H9 (cell line): ENCODE measurements around the gene RNF220. TPM values are rescaled to one million over a fixed set of nuclear protein-coding genes. Genes with fewer than 3 reads are reported as not detected.

Experiments
- DNase-seq: peaks from one replicate; pipeline ENCODE4 v3.0.0-alpha.2; 2017
- H2AFZ ChIP-seq: one replicate; pipeline ENCODE4 v1.6.1; 2013; ENCODE audit warnings: mild to moderate bottlenecking, low read length, control low read depth, moderate library complexity
- H2AK5ac ChIP-seq: 2 replicates; pipeline ENCODE4 v1.6.1; 2013; ENCODE audit warnings: low read length, control low read depth, mixed read lengths; ENCODE audit not compliant: insufficient read length
- H2BK120ac ChIP-seq: one replicate; pipeline ENCODE4 v1.6.1; 2013; ENCODE audit warnings: low read depth, mild to moderate bottlenecking, low read length, control low read depth, inconsistent platforms; ENCODE audit not compliant: poor library complexity, severe bottlenecking
- H2BK12ac ChIP-seq: 2 replicates; pipeline ENCODE4 v1.6.1; 2013; ENCODE audit warnings: low read length, control low read depth, mixed read lengths, low read depth; ENCODE audit not compliant: insufficient read length
- H2BK15ac ChIP-seq: 2 replicates; pipeline ENCODE4 v1.6.1; 2013; ENCODE audit warnings: low read depth, low read length, control low read depth
- H2BK20ac ChIP-seq: one replicate; pipeline ENCODE4 v1.6.1; 2013; ENCODE audit warnings: low read depth, mild to moderate bottlenecking, low read length, control low read depth, inconsistent platforms; ENCODE audit not compliant: poor library complexity, severe bottlenecking
- H2BK5ac ChIP-seq: 2 replicates; pipeline ENCODE4 v1.6.1; 2013; ENCODE audit warnings: low read length, control low read depth, mixed read lengths; ENCODE audit not compliant: insufficient read length
- H3K14ac ChIP-seq: 2 replicates; pipeline ENCODE4 v1.6.1; 2013; ENCODE audit warnings: low read length, control low read depth; ENCODE audit not compliant: insufficient read depth
- H3K18ac ChIP-seq: 2 replicates; pipeline ENCODE4 v1.6.1; 2013; ENCODE audit warnings: low read depth, mild to moderate bottlenecking, mixed read lengths, low read length, control low read depth; ENCODE audit not compliant: insufficient read length
- H3K23ac ChIP-seq: 2 replicates; pipeline ENCODE4 v1.6.1; 2013; ENCODE audit warnings: low read length, control low read depth, mixed read lengths, low read depth; ENCODE audit not compliant: insufficient read length
- H3K23me2 ChIP-seq: 2 replicates; pipeline ENCODE4 v1.6.1; 2013; ENCODE audit warnings: low read depth, mild to moderate bottlenecking, mixed read lengths, low read length, control low read depth; ENCODE audit not compliant: insufficient read length, poor library complexity, severe bottlenecking
- H3K27ac ChIP-seq: 2 replicates; pipeline ENCODE4 v1.5.1; 2013; ENCODE audit warnings: low read length, control low read depth, mixed read lengths, low read depth; ENCODE audit not compliant: insufficient read length
- H3K27me3 ChIP-seq: 2 replicates; pipeline ENCODE4 v1.6.1; 2013; ENCODE audit warnings: low read length, control low read depth, inconsistent platforms; ENCODE audit not compliant: insufficient read depth
- H3K4ac ChIP-seq: 2 replicates; pipeline ENCODE4 v1.6.1; 2013; ENCODE audit warnings: low read depth, mild to moderate bottlenecking, control low read depth, inconsistent platforms, low read length, moderate library complexity
- H3K4me1 ChIP-seq: 2 replicates; pipeline ENCODE4 v1.6.1; 2013; ENCODE audit warnings: low read length, control low read depth, inconsistent platforms; ENCODE audit not compliant: insufficient read depth
- H3K4me2 ChIP-seq: 2 replicates; pipeline ENCODE4 v1.6.1; 2013; ENCODE audit warnings: low read length, control low read depth, mixed read lengths; ENCODE audit not compliant: insufficient read length, insufficient read depth
- H3K56ac ChIP-seq: 2 replicates; pipeline ENCODE4 v1.6.1; 2013; ENCODE audit warnings: low read depth, mild to moderate bottlenecking, mixed read lengths, low read length, control low read depth; ENCODE audit not compliant: insufficient read length
- H3K79me1 ChIP-seq: 2 replicates; pipeline ENCODE4 v1.6.1; 2013; ENCODE audit warnings: low read depth, mild to moderate bottlenecking, moderate library complexity, low read length, control low read depth, inconsistent platforms; ENCODE audit not compliant: insufficient read depth, poor library complexity, severe bottlenecking
- H3K79me2 ChIP-seq: 2 replicates; pipeline ENCODE4 v1.6.1; 2013; ENCODE audit warnings: low read length, control low read depth, inconsistent platforms; ENCODE audit not compliant: insufficient read depth
- H3K9ac ChIP-seq: 2 replicates; pipeline ENCODE4 v1.6.1; 2013; ENCODE audit warnings: low read length, control low read depth, mixed read lengths; ENCODE audit not compliant: insufficient read length; ENCODE audit errors: extremely low read depth
- H3K9me3 ChIP-seq: one replicate; pipeline ENCODE4 v1.6.1; 2013; ENCODE audit warnings: low read depth, low read length, inconsistent platforms; ENCODE audit not compliant: control insufficient read depth
- H3T11ph ChIP-seq: one replicate; pipeline ENCODE4 v1.6.1; 2013; ENCODE audit warnings: mild to moderate bottlenecking, low read length, control low read depth, inconsistent platforms
- H4K20me1 ChIP-seq: one replicate; pipeline ENCODE4 v1.6.1; 2013; ENCODE audit not compliant: control insufficient read depth, insufficient read length, insufficient read depth
- H4K5ac ChIP-seq: 2 replicates; pipeline ENCODE4 v1.6.1; 2013; ENCODE audit warnings: low read depth, mild to moderate bottlenecking, mixed read lengths, low read length, control low read depth; ENCODE audit not compliant: insufficient read length
- H4K8ac ChIP-seq: replicated peaks from 2 replicates; pipeline ENCODE4 v1.6.1; 2013; ENCODE audit warnings: low read length, control low read depth, mixed read lengths, low read depth; ENCODE audit not compliant: insufficient read length
- H4K91ac ChIP-seq: 2 replicates; pipeline ENCODE4 v1.6.1; 2013; ENCODE audit warnings: low read depth, mild to moderate bottlenecking, moderate library complexity, mixed read lengths, low read length, control low read depth; ENCODE audit not compliant: insufficient read length
- H3K27ac Mint-ChIP-seq, 3 experiments: 2 replicates in 2 of 3; 3 replicates in 1 of 3; pipeline ENCODE4 v1.8.0; 2020 to 2021; ENCODE audit warnings: mixed read lengths in 3 of 3, mild to moderate bottlenecking in 1 of 3, moderate library complexity in 1 of 3
- H3K27me3 Mint-ChIP-seq: 2 replicates; pipeline ENCODE4 v1.8.0; 2021; ENCODE audit warnings: low read depth, mild to moderate bottlenecking, moderate library complexity, mixed read lengths
- H3K36me3 Mint-ChIP-seq, 3 experiments: 2 replicates in 2 of 3; 3 replicates in 1 of 3; pipeline ENCODE4 v1.8.0; 2020 to 2021; ENCODE audit warnings: low read depth in 3 of 3, mixed read lengths in 3 of 3; ENCODE audit not compliant: insufficient read depth in 1 of 3
- H3K4me1 Mint-ChIP-seq, 2 experiments: 2 replicates each; pipeline ENCODE4 v1.8.0; 2020; ENCODE audit warnings: mixed read lengths in 2 of 2
- H3K4me3 Mint-ChIP-seq, 2 experiments: 2 replicates in 1 of 2; 3 replicates in 1 of 2; pipeline ENCODE4 v1.8.0; 2020 to 2021; ENCODE audit warnings: mild to moderate bottlenecking in 2 of 2, mixed read lengths in 2 of 2, moderate library complexity in 1 of 2
- H3K9me3 Mint-ChIP-seq, 2 experiments: 2 replicates in 1 of 2; 3 replicates in 1 of 2; pipeline ENCODE4 v1.8.0; 2020; ENCODE audit warnings: mild to moderate bottlenecking in 2 of 2, mixed read lengths in 2 of 2, moderate library complexity in 1 of 2
- WGBS: extraction: QIAGEN DNeasy Blood & Tissue Kit; methylation state at CpG from one replicate; pipeline ENCODE4 v1.1.7; 2013; ENCODE audit warnings: missing lambda C conversion rate, low lambda C conversion rate, mixed read lengths; ENCODE audit not compliant: insufficient read length; ENCODE audit errors: extremely low coverage; 5-methylcytosine and 5-hydroxymethylcytosine counted together
- total RNA-seq: library from RNA; stranded (reverse); gene quantifications from 2 replicates; pipeline ENCODE4 v1.2.1, GENCODE V29; 2021
- TF ChIP-seq, protein P1 (sequence below): fragments of 200-600 bp; sonication (generic); conservative IDR thresholded peaks from 3 replicates; pipeline ENCODE4 v1.8.0; 2021; ENCODE audit warnings: antibody characterized with exemption, mild to moderate bottlenecking

The RNF220 gene
- total RNA-seq, 1 experiment from 2014 or later, result 109 TPM

DNA sequence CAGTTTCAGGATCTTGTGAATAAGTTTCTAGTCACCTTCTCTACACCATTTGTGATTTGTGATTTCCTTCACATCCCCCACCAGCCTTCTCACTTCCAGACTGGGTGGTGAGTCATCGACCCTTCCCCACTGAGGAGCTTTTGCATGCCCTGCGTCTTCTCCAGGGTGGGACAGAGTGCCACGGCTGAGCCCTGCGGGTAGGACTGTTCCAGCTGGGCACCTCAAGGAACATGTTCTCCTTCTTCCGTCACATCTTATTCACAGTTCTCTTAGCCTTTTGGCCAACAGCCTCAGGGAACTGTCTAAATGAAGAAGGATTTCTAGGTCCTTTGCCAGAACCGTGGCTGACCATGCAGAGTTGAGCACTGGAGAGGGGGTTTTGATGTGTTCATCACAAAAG, 152.7 kb downstream of the RNF220 start:
- H2BK120ac ChIP-seq, result no peak overlapping the region
- no peak overlapping the region for H3K27ac Mint-ChIP-seq
- no peak overlapping the region for H3K18ac ChIP-seq
- no peak overlapping the region for H2BK20ac ChIP-seq
- no peak overlapping the region for H2AFZ ChIP-seq
- H3K9me3 ChIP-seq, result no peaks in the 10 kb centered on the region
- peaks cover 0 to 2% (median 0%) of the 10 kb centered on the region in 3 experiments; a peak in 2 of 7 replicates for H3K36me3 Mint-ChIP-seq
- H2AK5ac ChIP-seq, result no peak overlapping the region
- H2BK5ac ChIP-seq, result no peak overlapping the region
- no peak overlapping the region for H3K14ac ChIP-seq
- H3K9me3 Mint-ChIP-seq, result no peaks in the 10 kb centered on the region
- H3K56ac ChIP-seq, result no peak overlapping the region
- H3K27me3 Mint-ChIP-seq, result peaks cover 65% of the 10 kb centered on the region
- H3K23ac ChIP-seq, result no peak overlapping the region
- peaks cover 21 to 33% of the 10 kb centered on the region in 2 experiments for H3K4me1 Mint-ChIP-seq
- H3T11ph ChIP-seq, result no peak overlapping the region
- H3K4me1 ChIP-seq, result peaks cover 4% of the 10 kb centered on the region; the same call in 1 of the 2 replicates
- no peak overlapping the region for H3K4me2 ChIP-seq
- H3K4ac ChIP-seq, result no peak overlapping the region
- H3K9ac ChIP-seq, result no peak overlapping the region
- no peak overlapping the region for H4K91ac ChIP-seq
- no peak overlapping the region for H4K5ac ChIP-seq
- no peaks in the 10 kb centered on the region for H3K79me2 ChIP-seq
- no CpG with 5 or more reads among the region's 6 CpGs for WGBS
- no peak overlapping the region for H2BK15ac ChIP-seq
- TF ChIP-seq, protein P1, sequence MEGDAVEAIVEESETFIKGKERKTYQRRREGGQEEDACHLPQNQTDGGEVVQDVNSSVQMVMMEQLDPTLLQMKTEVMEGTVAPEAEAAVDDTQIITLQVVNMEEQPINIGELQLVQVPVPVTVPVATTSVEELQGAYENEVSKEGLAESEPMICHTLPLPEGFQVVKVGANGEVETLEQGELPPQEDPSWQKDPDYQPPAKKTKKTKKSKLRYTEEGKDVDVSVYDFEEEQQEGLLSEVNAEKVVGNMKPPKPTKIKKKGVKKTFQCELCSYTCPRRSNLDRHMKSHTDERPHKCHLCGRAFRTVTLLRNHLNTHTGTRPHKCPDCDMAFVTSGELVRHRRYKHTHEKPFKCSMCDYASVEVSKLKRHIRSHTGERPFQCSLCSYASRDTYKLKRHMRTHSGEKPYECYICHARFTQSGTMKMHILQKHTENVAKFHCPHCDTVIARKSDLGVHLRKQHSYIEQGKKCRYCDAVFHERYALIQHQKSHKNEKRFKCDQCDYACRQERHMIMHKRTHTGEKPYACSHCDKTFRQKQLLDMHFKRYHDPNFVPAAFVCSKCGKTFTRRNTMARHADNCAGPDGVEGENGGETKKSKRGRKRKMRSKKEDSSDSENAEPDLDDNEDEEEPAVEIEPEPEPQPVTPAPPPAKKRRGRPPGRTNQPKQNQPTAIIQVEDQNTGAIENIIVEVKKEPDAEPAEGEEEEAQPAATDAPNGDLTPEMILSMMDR, result no peak
- H4K8ac ChIP-seq, result no peak overlapping the region
- H4K20me1 ChIP-seq, result no peaks in the 10 kb centered on the region
- no peaks in the 10 kb centered on the region for H3K23me2 ChIP-seq
- H2BK12ac ChIP-seq, result no peak overlapping the region
- no peak overlapping the region for H3K27ac ChIP-seq
- no peak overlapping the region for H3K4me3 Mint-ChIP-seq
- DNase-seq, result no peak
- peaks cover 1% of the 10 kb centered on the region; the same call in 1 of the 2 replicates for H3K27me3 ChIP-seq
- H3K79me1 ChIP-seq, result no peaks in the 10 kb centered on the region
